GM12878 (cell line): ENCODE data around the gene COL26A1.

Experiments
- ASH2L ChIP-seq: fragments of 300-600, 200-600 bp; sonication (generic); IDR thresholded peaks from 2 replicates; pipeline ENCODE4 v1.6.1; 2017; ENCODE audit warnings: low read depth, mild to moderate bottlenecking, borderline replicate concordance
- CTCF ChIP-seq, 3 experiments: IDR thresholded peaks in 2 of 3; conservative IDR thresholded peaks in 1 of 3; 2 replicates each; pipeline ENCODE4 v1.5.1; 2011; ENCODE audit warnings: low read depth in 3 of 3, low read length in 3 of 3, mild to moderate bottlenecking in 3 of 3, control low read depth in 2 of 3, moderate library complexity in 2 of 3, inconsistent platforms in 1 of 3, mixed read lengths in 1 of 3; ENCODE audit not compliant: control insufficient read depth in 2 of 3, insufficient read depth in 1 of 3; ENCODE audit errors: extremely low read depth in 1 of 3
- NBN ChIP-seq: fragments of 450-650 bp; IDR thresholded peaks from 2 replicates; pipeline ENCODE4 v1.6.1; 2016
- NR2C1 ChIP-seq: fragments of 450-650 bp; IDR thresholded peaks from 2 replicates; pipeline ENCODE4 v1.6.1; 2017; ENCODE audit warnings: antibody characterized with exemption, mild to moderate bottlenecking, moderate library complexity
- NR2C2 ChIP-seq: IDR thresholded peaks from 2 replicates; pipeline ENCODE4 v1.6.1; 2011; ENCODE audit warnings: borderline replicate concordance, low read depth; ENCODE audit not compliant: control insufficient read depth, insufficient read length
- POLR2A ChIP-seq: IDR thresholded peaks from 2 replicates; pipeline ENCODE4 v1.6.1; 2011; ENCODE audit warnings: low read depth, mild to moderate bottlenecking, low read length
- SKIL ChIP-seq: fragments of 450-650 bp; IDR thresholded peaks from 2 replicates; pipeline ENCODE4 v1.6.1; 2017; ENCODE audit warnings: mild to moderate bottlenecking, low read depth, inconsistent platforms; ENCODE audit not compliant: poor library complexity, severe bottlenecking
- SREBF1 ChIP-seq: IDR thresholded peaks from 2 replicates; pipeline ENCODE4 v1.6.1; 2012; ENCODE audit warnings: mild to moderate bottlenecking, low read length
- SUPT20H ChIP-seq: IDR thresholded peaks from 2 replicates; pipeline ENCODE4 v1.6.1; 2011; ENCODE audit warnings: low read depth, mild to moderate bottlenecking, low read length, moderate library complexity, borderline replicate concordance; ENCODE audit not compliant: control insufficient read depth
- YY1 ChIP-seq: IDR thresholded peaks from 2 replicates; pipeline ENCODE4 v1.6.1; 2011; ENCODE audit warnings: low read depth, mild to moderate bottlenecking, low read length

- TF ChIP-seq CTCF (IDR thresholded peaks at IDR 0.05 in 2 of 3, conservative IDR thresholded peaks at IDR 0.05 in 1 of 3; ENCODE audit: control insufficient read depth in 2 of 3, extremely low read depth in 1 of 3, insufficient read depth in 1 of 3, low read depth in 3 of 3, low read length in 3 of 3) (no peak), SREBF1 (no peak), ASH2L (no peak), SKIL (no peak), POLR2A (no peak), NBN (no peak), YY1 (no peak), NR2C1 (no peak), SUPT20H (no peak), NR2C2 (no peak)
Observed at GRCh38 chr7:101357433-101357832, 5.2 kb upstream of the COL26A1 start.
